ENCODE results near the gene UPK3BL2.
"Not testable (repeated sequence)": the region's sequence is repeated elsewhere in the genome, so short reads cannot be mapped to it uniquely, and the experiment has no call there.

UPK3BL2 gene

GRCh38 chr7:102531583-102531982, 11.9 kb downstream of the UPK3BL2 start:
- DNase-seq (ENCODE audit: low read depth in 3 of 3): not testable (repeated sequence)

- DNase-seq (ENCODE audit: low read depth in 3 of 3): not testable (repeated sequence)
Observed at GRCh38 chr7:102527822-102528793, 15.4 kb downstream of the UPK3BL2 start.

DNA sequence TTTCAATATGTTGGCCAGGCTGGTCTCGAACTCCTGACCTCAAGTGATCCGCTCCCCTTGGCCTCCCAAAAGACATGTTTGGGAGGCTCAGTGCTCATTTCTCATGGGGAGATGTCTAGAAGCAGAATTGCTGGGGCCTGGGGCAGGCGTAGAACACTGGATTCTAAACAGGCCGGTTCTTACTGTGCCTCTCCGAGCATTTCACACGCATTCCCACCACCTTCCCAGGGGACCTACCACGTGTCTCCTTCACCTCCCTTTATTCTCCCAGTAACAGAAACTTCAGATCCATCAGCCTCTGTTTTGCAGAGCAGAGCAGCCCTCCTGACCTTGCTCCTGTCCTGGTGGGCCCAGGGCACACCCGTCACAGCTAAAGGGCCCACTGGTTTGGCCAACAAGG, 16.3 kb downstream of the UPK3BL2 start:
- not testable (repeated sequence) for DNase-seq (ENCODE audit: low read depth in 3 of 3)

DNA sequence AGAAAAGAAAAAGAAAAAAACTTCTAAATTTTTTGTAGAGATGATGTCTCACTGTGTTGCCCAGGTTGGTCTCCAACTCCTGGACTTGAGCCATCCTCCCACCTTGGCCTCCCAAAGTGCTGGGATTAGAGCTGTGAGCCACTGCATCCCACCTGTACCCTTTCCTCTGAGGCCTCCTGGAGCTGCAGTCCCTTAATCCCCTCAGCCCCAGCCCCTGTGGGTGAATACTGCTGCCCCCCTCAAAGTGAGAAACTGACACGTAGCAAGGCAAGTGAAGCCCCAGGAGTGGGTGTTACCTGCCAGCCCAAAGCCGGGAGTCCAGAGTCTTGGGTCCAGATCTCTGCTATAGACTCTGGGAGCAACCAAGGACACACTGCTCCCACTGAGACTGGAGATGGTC, 18.7 kb downstream of the UPK3BL2 start:
- not testable (repeated sequence) for DNase-seq (ENCODE audit: low read depth in 3 of 3)

GRCh38 chr7:102520797-102521196, 22.7 kb downstream of the UPK3BL2 start:
- not testable (repeated sequence) for DNase-seq (ENCODE audit: low read depth in 3 of 3)

DNA sequence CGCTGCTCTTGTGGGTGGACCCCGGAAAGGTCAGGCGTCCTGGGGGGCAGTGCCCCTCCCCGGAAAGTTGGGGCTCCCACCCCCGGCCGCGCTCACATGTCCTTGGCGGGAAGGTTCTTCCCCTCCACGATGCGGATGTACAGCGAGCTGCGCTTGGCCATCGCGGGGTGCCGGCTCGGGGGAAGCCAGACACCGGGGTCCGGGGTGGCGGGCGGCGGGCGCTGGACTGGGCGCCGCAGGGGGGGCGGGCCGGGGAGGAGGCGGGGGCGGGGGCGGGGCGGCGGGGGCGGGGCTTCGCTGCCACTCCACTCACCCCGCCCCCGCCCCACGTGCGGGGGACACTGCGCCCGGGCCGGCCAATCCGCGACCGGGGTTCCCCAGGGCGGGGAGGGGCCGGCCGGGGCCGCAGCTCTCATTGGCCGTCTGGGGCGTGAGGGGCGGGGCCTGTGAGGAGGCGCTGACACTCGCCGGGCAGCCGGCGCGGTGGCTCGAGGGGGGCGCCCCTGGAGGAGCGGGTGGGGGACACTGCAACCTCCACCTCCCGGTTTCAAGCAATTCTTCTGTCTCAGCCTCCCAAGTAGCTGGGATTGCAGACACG, 25.8 kb downstream of the UPK3BL2 start, which contains the start of gene RASA4B:
TSS of gene RASA4B (minus strand) at position 228 of the 598 bp plus-strand sequence. CDS start at position 161, 67 bp downstream.
- DNase-seq (ENCODE audit: low read depth in 3 of 3): not testable (repeated sequence)

GRCh38 chr7:102516951-102517350, 26.5 kb downstream of the UPK3BL2 start:
- not testable (repeated sequence) for DNase-seq (ENCODE audit: low read depth in 3 of 3)

DNA sequence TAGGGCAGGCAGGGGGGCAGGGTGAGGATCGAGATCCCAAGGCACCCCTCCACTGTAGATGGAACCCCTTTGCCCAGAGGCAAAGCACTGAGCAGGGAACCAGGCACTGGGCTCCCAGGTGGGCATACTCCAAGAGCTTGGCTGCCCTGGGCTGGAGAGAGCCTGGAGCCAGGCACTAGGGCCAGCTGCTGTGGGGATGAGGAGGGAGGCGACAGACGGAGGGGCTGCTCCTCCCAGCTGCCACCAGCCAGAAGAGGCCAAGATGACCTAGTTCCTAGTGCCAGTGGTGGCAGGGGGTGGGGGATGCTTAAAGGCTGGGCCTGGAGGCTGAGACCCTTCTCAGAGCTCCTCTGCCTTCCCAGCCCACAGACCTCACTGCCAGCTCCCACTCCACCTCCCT, 27.6 kb downstream of the UPK3BL2 start:
- not testable (repeated sequence) for DNase-seq (ENCODE audit: low read depth in 3 of 3)

DNA sequence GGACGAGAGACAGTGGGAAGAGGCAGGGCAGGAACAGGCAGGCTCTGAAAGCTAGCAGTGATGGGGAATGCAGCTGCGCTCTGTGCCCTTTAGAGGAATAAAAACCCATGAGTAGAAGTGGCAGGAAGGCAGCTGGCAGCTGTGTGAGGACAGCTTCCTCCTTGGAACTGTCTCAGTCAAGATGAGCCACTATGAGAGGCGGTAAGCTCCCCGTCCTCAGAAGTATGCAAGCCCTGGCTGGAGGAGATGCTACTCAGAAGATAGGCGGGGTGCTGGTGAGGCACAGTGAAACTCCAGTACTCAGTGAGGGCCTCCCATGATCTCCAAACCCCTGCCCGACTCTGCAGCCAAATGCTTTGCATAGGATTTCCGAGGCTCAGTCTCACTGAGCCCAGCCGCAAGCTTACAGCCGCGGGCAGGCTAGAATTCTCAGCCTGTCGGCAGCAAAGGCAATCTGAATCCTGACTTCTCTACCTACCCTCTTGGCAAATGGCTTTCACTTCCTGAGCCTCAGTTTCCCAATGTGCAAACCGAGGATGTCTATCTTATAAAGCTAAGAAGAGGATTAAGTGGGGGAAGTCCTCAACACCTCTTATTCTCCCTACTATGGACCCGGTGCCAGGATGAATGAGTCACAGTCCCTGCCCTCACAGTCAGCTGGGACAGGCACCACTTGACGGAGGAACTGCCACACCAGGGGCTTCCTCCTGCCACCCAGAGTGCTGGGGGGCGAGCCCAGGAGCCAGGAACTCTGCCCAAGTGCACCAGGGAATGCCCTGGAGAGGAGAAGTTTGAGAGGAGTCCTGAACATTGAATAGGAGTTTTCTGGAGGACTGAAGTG, 28.4 kb downstream of the UPK3BL2 start:
- DNase-seq (ENCODE audit: low read depth in 3 of 3): not testable (repeated sequence)

DNA sequence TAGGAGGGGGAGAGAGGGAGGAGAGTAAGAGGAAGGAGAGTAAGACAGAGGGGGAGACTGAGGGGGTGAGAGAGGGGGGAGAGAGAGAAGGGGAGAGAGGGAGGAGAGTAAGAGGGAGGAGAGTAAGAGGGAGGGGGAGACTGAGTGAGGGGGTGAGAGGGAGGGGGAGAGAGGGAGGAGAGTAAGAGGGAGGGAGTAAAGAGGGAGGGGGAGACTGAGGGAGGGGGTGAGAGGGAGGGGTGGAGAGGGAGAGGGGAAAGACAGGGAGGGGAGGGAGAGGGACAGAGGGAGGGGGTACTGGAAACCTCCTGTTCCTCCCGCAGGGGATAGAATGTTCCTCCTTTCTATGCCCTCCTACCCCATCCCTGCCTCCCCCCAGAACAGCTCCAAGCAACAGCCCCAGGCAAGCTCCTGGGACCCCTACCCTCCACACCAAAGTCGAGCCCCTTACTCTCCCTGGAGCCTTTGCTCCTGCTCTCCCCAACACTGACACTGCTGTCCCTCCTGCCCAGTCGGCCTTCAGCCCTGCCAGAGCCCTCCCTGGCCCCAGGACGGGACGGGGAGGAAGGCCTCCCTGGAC, 30.8 kb downstream of the UPK3BL2 start:
- DNase-seq (ENCODE audit: low read depth in 3 of 3): not testable (repeated sequence)

GRCh38 chr7:102511860-102512522, 31.5 kb downstream of the UPK3BL2 start:
- not testable (repeated sequence) for DNase-seq (ENCODE audit: low read depth in 3 of 3)

GRCh38 chr7:102510575-102510974, 32.9 kb downstream of the UPK3BL2 start:
- not testable (repeated sequence) for DNase-seq (ENCODE audit: low read depth in 3 of 3)

- DNase-seq (ENCODE audit: low read depth in 3 of 3): not testable (repeated sequence)
Observed at GRCh38 chr7:102507410-102508088, 35.9 kb downstream of the UPK3BL2 start.

DNA sequence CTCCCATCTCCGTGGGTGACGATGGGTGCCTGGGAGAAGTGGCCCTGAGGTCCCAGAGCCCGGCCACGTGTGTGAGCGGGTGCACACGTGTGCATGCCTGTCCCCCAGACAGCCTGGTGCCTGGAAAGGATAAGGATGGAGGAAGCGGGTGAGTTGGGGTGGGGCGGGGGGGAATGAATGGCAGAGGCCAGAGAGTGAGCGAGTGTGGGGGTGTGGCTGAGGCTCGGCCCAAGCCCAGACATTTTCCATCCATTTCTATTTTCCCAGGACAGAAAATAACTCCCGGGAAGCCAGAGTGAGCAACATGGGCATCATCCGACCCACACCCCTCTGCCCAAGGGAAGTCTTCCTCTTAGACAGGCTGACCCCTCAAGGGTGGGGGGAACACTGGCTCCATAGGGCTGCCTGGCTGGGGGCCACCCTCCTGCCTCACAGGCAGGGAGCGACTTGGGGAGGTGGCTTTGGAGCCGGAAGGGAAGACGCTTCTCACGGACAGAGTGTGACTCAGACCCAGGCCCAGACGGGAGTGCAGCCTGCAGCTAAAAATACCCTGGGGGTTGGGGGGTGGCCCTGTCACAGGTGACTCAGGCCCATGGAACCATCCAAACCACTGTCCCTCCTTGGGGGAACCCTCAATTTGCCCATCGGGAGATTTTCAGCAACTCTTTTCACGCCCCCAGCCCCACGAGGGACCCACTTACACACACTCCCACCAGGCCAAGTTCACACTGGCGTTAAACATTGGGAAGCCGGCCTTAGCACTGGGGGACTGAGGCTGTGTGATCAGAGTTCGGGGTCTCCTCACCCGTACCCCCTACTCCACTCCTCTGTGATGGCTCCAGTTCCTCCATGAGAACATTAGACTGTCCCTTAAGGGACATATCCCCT, 38.0 kb downstream of the UPK3BL2 start:
- DNase-seq (ENCODE audit: low read depth in 3 of 3): not testable (repeated sequence)

- DNase-seq (ENCODE audit: low read depth in 3 of 3): not testable (repeated sequence)
Observed at GRCh38 chr7:102503141-102503540, 40.4 kb downstream of the UPK3BL2 start.

GRCh38 chr7:102498321-102498720, 45.2 kb downstream of the UPK3BL2 start:
- not testable (repeated sequence) for DNase-seq (ENCODE audit: low read depth in 3 of 3)

DNA sequence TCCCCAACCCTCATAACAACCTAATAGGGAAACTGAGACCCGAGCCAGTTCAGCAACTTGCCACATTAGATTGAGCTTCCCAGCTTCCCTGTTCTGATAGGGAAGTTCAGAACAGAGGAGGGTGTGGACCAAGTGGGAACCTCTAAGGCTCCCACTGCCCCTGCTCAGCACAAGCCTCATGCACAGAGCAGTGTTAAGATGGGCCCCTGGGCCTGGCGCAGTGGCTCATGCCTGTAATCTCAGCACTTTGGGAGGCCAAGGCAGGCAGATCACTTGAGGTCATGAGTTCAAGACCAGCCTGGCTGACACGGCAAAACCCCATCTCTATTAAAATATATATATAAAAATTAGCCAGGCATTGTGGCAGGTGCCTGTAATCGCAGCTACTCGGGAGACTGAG, 46.2 kb downstream of the UPK3BL2 start:
- DNase-seq (ENCODE audit: low read depth in 3 of 3): not testable (repeated sequence)

DNA sequence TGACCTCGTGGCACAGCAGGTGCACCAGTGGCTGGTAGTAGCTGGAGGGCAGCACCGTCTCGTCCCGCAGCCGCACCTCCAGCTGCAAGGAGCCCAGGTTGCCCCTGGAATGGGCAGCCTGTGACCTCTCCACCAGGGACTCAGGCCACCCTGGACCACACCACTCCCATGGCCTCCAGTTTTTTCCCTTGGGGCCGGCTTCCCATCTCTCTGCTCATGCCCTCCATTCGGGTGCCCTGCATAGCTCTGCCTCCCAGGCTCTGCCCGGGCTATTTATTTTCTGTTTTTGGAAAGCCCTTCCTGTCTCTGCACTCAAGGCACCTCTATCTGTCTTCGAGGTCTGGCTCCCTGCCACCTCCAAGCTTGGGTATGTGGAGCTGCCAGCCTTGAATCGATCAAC, 46.6 kb downstream of the UPK3BL2 start:
- not testable (repeated sequence) for DNase-seq (ENCODE audit: low read depth in 3 of 3)
